ENCODE data around the gene FAM222B. TPM values are rescaled to one million over a fixed set of nuclear protein-coding genes. Genes with fewer than 3 reads are reported as not detected.
"Not testable (repeated sequence)": the region's sequence is repeated elsewhere in the genome, so short reads cannot be mapped to it uniquely, and the experiment has no call there.

FAM222B gene
- total and polyA plus RNA-seq, 9 of the 15 experiments (the other 6 are each of a cell fraction or from before 2014, with no cell fraction given): 4.0 to 34.6 (median 7.5) TPM

DNA sequence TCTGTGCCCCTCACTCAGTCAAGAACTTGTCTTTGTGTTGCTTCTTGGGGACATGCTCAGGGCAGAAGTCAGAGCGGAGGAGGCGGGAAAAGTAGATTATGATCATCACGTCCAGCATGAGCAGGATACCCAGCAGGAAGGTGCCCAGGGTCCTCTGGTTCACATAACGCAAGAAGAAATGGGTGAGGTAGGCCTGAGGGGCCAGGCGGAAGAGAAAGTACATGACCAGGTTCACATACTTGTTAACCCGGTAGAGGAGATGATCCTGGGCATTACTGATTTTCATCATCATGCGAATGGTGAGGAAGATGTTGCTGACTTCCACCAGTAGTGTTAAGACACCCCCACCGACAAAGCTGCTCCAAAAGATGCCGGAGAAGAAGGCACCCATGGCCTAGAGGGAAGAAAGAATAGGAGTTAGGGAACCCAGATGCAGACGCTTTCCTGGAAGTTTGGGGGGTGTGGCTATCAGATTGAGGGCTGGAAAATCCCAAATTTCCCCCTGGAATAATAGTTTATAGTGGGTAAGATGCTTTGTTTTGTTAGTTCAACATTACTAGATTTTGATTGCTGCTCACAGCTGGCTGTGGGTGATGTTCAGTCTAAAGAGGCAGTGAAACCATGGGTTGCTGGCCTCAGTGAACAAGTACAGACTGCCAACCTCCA is 118.0 kb downstream of the FAM222B start (continued):
- TF ChIP-seq PHB2 (IDR thresholded peaks at IDR 0.05; ENCODE audit: low read depth) (0 out of 2 replicates have a peak, but pooled peaks have one; percentile 0), ZNF740 (CRISPR knock-in tag; IDR thresholded peaks at IDR 0.05) (no peak; the same call in 1 of the 2 replicates), ZNF740 (tag; IDR thresholded peaks at IDR 0.05) (0 out of 4 replicates have a peak, but pooled peaks of 1 of the 2 experiments have one; percentile 22), LCOR (CRISPR knock-in tag; IDR thresholded peaks at IDR 0.05) (0 out of 2 replicates have a peak, but pooled peaks have one; percentile 10), ZNF695 (CRISPR knock-in tag; IDR thresholded peaks at IDR 0.05) (peak; percentile 7; the same call in 1 of the 2 replicates), MYNN (IDR thresholded peaks at IDR 0.05) (peak; percentile 68; the same call in 1 of the 2 replicates), MYNN (CRISPR knock-in tag; IDR thresholded peaks at IDR 0.05) (no peak)

GRCh38 chr17:28723836-28724499 is 118.6 kb downstream of the FAM222B start:
- BruUV-seq (replicated peaks); CTCF ChIA-PET (ENCODE audit: low intra/inter-chr PET ratio); H3K27me3 ChIP-seq (ENCODE audit: control insufficient read depth in 2 of 2, insufficient read depth in 2 of 2, low read length in 2 of 2); H2AFZ ChIP-seq (ENCODE audit: low read depth, low read length); in situ Hi-C loops (cut with MboI); FAIRE-seq; H3K9me3 ChIP-seq (replicated peaks; ENCODE audit: control insufficient read depth, insufficient read depth, low read depth, low read length); DNase-seq (ENCODE audit: extremely low read depth in 1 of 4, low spot score in 3 of 4); ATAC-seq; H3K9me1 ChIP-seq (ENCODE audit: control insufficient read depth, insufficient read depth, low read length); TF ChIP-seq NR4A1 (CRISPR knock-in tag; IDR thresholded peaks at IDR 0.05): not testable (repeated sequence)
- H3K4me3 ChIP-seq: peak overlapping the region; percentile 83; the same call in 1 of the 2 replicates
- POLR2A ChIA-PET: interaction anchor here (0.6 to 11.1 kb wide), 11 partner anchors 9 to 126 kb away, joined by 3 to 367 read pairs (median 6); partner anchors contain the start of genes BLTP2, PROCA1 and TRAF4
- intact Hi-C loops (cut with micrococcal nuclease): loop anchor here (10.0 kb wide), 1 partner anchor 391 kb away; no protein-coding TSS in a partner anchor
- H3K79me2 ChIP-seq (ENCODE audit: control insufficient read depth, insufficient read depth, low read length): peaks cover 77% of the 10 kb centered on the region
- 35% methylated on average over 4 of the region's 4 CpGs for WGBS (ENCODE audit: insufficient coverage, low coverage, missing lambda C conversion rate)
- peaks cover 47 to 63% of the 10 kb centered on the region in 2 experiments for H3K4me1 ChIP-seq (replicated peaks in 1 of 2; ENCODE audit: control insufficient read depth in 2 of 2, insufficient read depth in 2 of 2, low read length in 2 of 2)
- peaks cover 48% of the 10 kb centered on the region for H4K20me1 ChIP-seq (replicated peaks; ENCODE audit: control insufficient read depth, insufficient read depth, low read length)
- H3K9ac ChIP-seq (ENCODE audit: insufficient read depth in 1 of 2, low read depth in 2 of 2, low read length in 2 of 2): peak overlapping the region; percentile 96 to 100; a peak in 3 of 4 replicates
- H3K4me2 ChIP-seq (ENCODE audit: insufficient read depth, low read length): peak overlapping the region; percentile 99
- H3K27ac ChIP-seq (ENCODE audit: extremely low read depth, low read depth, low read length): peak overlapping the region; percentile 95
- H3K36me3 ChIP-seq (ENCODE audit: control insufficient read depth, insufficient read depth, low read length): peaks cover 56% of the 10 kb centered on the region
- TF ChIP-seq PKNOX1 (IDR thresholded peaks at IDR 0.05) (peak; percentile 37; the same call in 1 of the 2 replicates), ZNF232 (CRISPR knock-in tag; IDR thresholded peaks at IDR 0.05) (0 out of 2 replicates have a peak, but pooled peaks have one; percentile 32), PHB2 (IDR thresholded peaks at IDR 0.05; ENCODE audit: low read depth) (0 out of 2 replicates have a peak, but pooled peaks have one; percentile 6), POLR2AphosphoS5 (IDR thresholded peaks at IDR 0.05; ENCODE audit: control insufficient read depth, insufficient read depth, low read depth, low read length) (peak; percentile 11; the same call in 1 of the 2 replicates), NR4A1 (tag; IDR thresholded peaks at IDR 0.05) (0 out of 2 replicates have a peak, but pooled peaks have one; percentile 26), SIN3A (IDR thresholded peaks at IDR 0.05; ENCODE audit: borderline replicate concordance in 2 of 2, control insufficient read depth in 1 of 2, low read depth in 2 of 2, low read length in 2 of 2) (0 out of 4 replicates have a peak, but pooled peaks of 1 of the 2 experiments have one; percentile 10)
- TF ChIP-seq, protein P1, sequence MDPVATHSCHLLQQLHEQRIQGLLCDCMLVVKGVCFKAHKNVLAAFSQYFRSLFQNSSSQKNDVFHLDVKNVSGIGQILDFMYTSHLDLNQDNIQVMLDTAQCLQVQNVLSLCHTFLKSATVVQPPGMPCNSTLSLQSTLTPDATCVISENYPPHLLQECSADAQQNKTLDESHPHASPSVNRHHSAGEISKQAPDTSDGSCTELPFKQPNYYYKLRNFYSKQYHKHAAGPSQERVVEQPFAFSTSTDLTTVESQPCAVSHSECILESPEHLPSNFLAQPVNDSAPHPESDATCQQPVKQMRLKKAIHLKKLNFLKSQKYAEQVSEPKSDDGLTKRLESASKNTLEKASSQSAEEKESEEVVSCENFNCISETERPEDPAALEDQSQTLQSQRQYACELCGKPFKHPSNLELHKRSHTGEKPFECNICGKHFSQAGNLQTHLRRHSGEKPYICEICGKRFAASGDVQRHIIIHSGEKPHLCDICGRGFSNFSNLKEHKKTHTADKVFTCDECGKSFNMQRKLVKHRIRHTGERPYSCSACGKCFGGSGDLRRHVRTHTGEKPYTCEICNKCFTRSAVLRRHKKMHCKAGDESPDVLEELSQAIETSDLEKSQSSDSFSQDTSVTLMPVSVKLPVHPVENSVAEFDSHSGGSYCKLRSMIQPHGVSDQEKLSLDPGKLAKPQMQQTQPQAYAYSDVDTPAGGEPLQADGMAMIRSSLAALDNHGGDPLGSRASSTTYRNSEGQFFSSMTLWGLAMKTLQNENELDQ (CRISPR knock-in tag; IDR thresholded peaks at IDR 0.05; ENCODE audit: borderline replicate concordance): 0 out of 2 replicates have a peak, but pooled peaks have one; percentile 64

Data from K562 (cell line).